ENCODE data around the gene MACROD1. TPM values are rescaled to one million over a fixed set of nuclear protein-coding genes. Genes with fewer than 3 reads are reported as not detected.

MACROD1 gene
- total RNA-seq, 1 donor from 2014 or later: 27.8 TPM

DNA sequence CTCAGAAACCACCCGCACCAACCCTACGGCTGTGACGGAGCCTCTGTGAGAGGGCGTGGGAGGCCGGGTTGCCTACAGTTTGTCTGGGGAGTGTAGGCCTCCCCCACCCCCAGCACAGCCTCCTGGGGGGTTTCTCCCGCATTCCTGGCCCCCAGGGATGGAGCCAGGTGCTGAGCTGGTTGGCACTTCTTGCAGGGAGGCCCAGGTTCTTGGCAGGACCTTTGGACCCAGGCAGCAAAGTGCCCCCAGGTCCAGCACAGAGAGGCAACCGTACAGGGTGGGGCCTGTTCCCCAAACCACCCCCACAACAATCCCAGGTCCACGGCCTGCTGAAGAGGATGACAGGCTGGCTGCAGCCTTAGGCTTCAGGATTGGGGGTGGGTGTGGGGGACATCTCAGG, 36.5 kb downstream of the MACROD1 start:
- no peak overlapping the region for H3K4me3 ChIP-seq (ENCODE audit: low read depth, low read length)
- DNase-seq (ENCODE audit: low read depth): no peak
- TF ChIP-seq, protein P1, sequence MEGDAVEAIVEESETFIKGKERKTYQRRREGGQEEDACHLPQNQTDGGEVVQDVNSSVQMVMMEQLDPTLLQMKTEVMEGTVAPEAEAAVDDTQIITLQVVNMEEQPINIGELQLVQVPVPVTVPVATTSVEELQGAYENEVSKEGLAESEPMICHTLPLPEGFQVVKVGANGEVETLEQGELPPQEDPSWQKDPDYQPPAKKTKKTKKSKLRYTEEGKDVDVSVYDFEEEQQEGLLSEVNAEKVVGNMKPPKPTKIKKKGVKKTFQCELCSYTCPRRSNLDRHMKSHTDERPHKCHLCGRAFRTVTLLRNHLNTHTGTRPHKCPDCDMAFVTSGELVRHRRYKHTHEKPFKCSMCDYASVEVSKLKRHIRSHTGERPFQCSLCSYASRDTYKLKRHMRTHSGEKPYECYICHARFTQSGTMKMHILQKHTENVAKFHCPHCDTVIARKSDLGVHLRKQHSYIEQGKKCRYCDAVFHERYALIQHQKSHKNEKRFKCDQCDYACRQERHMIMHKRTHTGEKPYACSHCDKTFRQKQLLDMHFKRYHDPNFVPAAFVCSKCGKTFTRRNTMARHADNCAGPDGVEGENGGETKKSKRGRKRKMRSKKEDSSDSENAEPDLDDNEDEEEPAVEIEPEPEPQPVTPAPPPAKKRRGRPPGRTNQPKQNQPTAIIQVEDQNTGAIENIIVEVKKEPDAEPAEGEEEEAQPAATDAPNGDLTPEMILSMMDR (conservative IDR thresholded peaks at IDR 0.05; ENCODE audit: low read depth, low read length): no peak

DNA sequence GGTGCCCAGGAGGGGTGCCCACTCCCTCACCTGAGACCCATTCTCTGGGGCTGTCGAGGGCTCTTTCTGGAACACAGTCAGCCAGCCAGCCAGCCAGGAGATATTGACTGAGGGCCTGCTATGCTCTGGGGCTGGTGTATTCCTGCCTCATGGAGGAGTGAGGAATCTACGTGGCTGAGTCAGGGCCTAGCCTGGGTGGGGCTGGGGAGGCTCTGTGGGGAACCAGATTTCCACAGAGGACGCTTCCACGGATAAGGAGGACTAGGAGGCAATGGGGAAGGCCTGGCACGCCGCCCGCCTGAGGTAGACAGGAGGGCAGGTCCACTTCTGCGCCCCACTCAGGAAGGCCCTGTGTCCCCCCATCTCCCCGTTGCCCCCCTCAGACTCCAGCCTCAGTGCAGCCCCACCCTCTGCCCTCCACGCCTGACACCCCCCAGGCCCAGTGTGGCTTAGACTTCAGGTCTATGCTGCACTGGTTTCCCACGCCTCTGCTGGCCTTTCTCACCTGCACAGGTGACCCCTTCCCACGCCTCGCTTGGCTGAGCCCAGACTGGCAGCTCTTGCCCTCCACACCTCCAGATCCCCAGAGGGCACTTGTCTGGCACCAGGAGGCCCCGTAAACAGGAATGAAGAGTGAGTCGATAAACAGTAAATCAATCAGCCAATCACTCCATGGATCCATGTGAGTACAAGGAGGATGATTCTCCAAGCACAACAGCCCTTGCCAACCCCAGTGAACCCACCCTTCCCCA, 37.5 kb downstream of the MACROD1 start:
- no peak for DNase-seq (ENCODE audit: low read depth)
- TF ChIP-seq, protein P1 (conservative IDR thresholded peaks at IDR 0.05; ENCODE audit: low read depth, low read length): no peak
- H3K4me3 ChIP-seq (ENCODE audit: low read depth, low read length): no peak overlapping the region

DNA sequence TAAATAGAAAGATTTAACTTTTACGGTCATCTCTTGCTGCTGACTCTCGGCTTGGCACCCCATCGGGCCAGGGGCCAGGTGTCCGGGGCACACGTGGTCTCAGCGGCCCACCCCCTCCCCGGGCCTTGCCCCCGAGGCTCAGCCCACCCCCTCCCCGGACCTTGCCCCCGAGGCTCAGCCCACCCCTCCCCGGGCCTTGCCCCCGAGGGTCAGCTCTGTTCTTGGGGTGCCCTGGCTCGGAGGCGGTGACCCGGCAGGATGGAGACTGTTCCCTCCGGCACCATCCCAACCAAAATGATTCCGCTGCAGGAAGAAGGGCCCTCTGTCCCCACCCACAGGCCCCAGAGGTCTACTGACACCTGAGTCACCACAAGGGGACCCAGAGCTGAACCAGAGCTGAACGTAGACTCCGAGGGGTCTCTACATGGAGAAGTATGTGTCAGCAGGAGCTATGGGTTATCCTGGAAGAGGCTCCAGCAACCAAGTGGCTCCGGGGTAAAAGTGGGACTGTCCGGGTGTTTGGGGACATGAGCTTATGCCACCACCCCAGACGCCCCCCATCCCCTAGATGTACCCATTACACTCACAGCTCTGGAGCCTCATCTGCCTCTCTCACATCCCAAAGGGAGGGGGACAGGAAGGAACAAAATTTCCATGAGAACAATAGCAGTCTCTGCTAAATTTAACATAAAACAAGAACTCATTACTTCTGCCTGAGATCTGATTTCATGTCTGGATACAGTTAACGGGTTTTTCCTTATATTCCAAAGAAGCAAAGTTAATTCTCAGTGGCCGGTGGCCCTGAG, 38.4 kb downstream of the MACROD1 start:
- TF ChIP-seq, protein P1 (conservative IDR thresholded peaks at IDR 0.05; ENCODE audit: low read depth, low read length): no peak
- no peak for DNase-seq (ENCODE audit: low read depth)
- H3K4me3 ChIP-seq (ENCODE audit: low read depth, low read length): no peak overlapping the region

DNA sequence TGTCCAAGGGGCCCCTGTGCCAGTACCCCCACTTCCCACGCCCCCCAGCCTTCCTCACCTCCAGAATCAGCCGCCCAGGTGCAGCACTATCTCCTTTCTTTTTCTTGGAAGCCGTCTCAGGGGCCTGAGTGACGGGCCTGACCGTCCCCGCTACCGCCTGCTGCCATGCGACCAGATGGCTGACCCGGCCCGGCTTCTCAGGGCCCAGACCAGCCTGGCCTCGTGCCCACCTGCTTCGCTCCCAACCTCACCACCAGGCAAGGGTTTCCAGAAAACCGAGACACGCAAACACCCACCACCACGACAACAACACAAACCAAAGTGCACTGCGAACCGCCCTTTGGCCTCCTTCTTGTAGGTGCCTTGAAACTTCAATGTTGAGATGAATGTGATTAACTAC, 39.1 kb downstream of the MACROD1 start:
- H3K4me3 ChIP-seq (ENCODE audit: low read depth, low read length): no peak overlapping the region
- DNase-seq (ENCODE audit: low read depth): no peak
- TF ChIP-seq, protein P1 (conservative IDR thresholded peaks at IDR 0.05; ENCODE audit: low read depth, low read length): no peak

DNA sequence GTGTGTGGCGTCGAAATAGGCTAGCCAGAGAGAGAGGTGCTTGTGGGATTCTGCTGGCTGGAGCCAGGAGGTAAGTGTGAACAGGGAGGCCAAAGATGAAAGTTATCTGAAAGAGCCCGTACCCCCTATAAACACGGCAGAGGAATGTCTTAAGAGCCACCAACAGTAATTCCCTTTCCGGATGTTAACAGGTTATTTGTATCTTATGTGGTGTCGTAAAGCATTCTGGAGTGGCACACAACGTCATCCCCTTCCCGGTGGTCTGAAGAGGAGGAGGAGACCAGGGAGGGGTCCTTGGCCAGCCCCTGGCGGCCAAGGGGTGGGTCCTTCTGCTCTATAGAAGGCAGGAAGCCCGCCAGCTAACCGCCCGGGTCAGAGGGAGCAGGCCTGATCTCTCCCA, 39.5 kb downstream of the MACROD1 start:
- TF ChIP-seq, protein P1 (conservative IDR thresholded peaks at IDR 0.05; ENCODE audit: low read depth, low read length): no peak
- H3K4me3 ChIP-seq (ENCODE audit: low read depth, low read length): no peak overlapping the region
- no peak for DNase-seq (ENCODE audit: low read depth)

DNA sequence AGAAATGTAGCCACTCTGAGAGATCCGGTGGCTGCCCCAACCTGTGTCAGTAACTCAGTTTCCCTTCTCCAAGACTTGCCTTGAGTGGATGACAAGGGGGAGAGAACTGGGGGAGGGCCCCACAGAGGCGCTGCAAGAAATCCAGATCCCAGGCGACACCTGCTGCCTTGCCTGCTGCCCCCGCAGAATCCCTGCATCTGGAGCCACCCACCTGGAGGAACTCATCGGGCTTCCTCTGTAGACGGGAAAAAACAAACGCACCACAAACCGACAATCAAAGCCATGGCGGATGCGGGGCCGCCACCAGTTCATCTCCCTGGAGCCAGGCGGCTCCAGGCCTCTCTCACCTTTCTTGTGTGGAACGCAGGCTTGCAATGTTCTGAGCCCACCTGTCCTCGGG, 40.2 kb downstream of the MACROD1 start:
- TF ChIP-seq, protein P1 (conservative IDR thresholded peaks at IDR 0.05; ENCODE audit: low read depth, low read length): no peak
- DNase-seq (ENCODE audit: low read depth): no peak
- H3K4me3 ChIP-seq (ENCODE audit: low read depth, low read length): no peak overlapping the region

Measured in epithelial cell of proximal tubule (primary cell).